B cell (primary cell): ENCODE measurements around the gene AHRR.

Source experiments
- CTCF ChIP-seq: fragments of 200-600 bp; IDR thresholded peaks from one replicate; pipeline ENCODE4 v1.8.0; 2022; ENCODE audit warnings: antibody characterized with exemption, mild to moderate bottlenecking
- EZH2 ChIP-seq: IDR thresholded peaks from 2 replicates; pipeline ENCODE4 v1.6.1; 2012; ENCODE audit warnings: borderline replicate concordance, low read depth, mild to moderate bottlenecking, moderate library complexity, low read length; ENCODE audit not compliant: insufficient read depth, poor library complexity, severe bottlenecking

GRCh38 chr5:367358-368130 is 46.0 kb downstream of the AHRR start:
- TF ChIP-seq CTCF (no peak), EZH2 (no peak)
